ENCODE results near the gene DYNC1I1.

The DYNC1I1 gene

GRCh38 chr7:96089511-96089910, 317.2 kb downstream of the DYNC1I1 start:
- no peak for DNase-seq

- DNase-seq = no peak
Observed at GRCh38 chr7:96090756-96091155, 318.4 kb downstream of the DYNC1I1 start.

- peak; percentile 70 for DNase-seq
Observed at GRCh38 chr7:96093435-96093834, 321.1 kb downstream of the DYNC1I1 start.

GRCh38 chr7:96097835-96098234, 325.5 kb downstream of the DYNC1I1 start:
- peak; percentile 18 for DNase-seq

GRCh38 chr7:96100737-96101136, 328.4 kb downstream of the DYNC1I1 start:
- no peak for DNase-seq

GRCh38 chr7:96102096-96102811, 329.9 kb downstream of the DYNC1I1 start:
- no peak for DNase-seq

GRCh38 chr7:96104984-96105383, 332.6 kb downstream of the DYNC1I1 start:
- DNase-seq = no peak

- no peak for DNase-seq
Observed at GRCh38 chr7:96111405-96111804, 339.1 kb downstream of the DYNC1I1 start.

- DNase-seq = no peak
Observed at GRCh38 chr7:96114190-96114589, 341.8 kb downstream of the DYNC1I1 start.

- no peak for DNase-seq
Observed at GRCh38 chr7:96116173-96116572, 343.8 kb downstream of the DYNC1I1 start.

- DNase-seq = peak; percentile 6
Observed at GRCh38 chr7:96118449-96119001, 346.2 kb downstream of the DYNC1I1 start.

GRCh38 chr7:96120445-96121225, 348.3 kb downstream of the DYNC1I1 start:
- no peak for DNase-seq

GRCh38 chr7:96121752-96122151, 349.4 kb downstream of the DYNC1I1 start:
- no peak for DNase-seq

- no peak for DNase-seq
Observed at GRCh38 chr7:96122746-96123145, 350.4 kb downstream of the DYNC1I1 start.

GRCh38 chr7:96126382-96126781, 354.0 kb downstream of the DYNC1I1 start:
- no peak for DNase-seq

GRCh38 chr7:96127746-96128145, 355.4 kb downstream of the DYNC1I1 start:
- peak; percentile 1 for DNase-seq

- DNase-seq = no peak
Observed at GRCh38 chr7:96131525-96131924, 359.2 kb downstream of the DYNC1I1 start.

- no peak for DNase-seq
Observed at GRCh38 chr7:96135241-96135640, 362.9 kb downstream of the DYNC1I1 start.

- no peak for DNase-seq
Observed at GRCh38 chr7:96136600-96137239, 364.4 kb downstream of the DYNC1I1 start.

GRCh38 chr7:96143495-96144259, 371.3 kb downstream of the DYNC1I1 start:
- DNase-seq = no peak

- DNase-seq = no peak
Observed at GRCh38 chr7:96144260-96144526, 371.8 kb downstream of the DYNC1I1 start.
